Stimulated activated CD4-positive, alpha-beta T cell treated with anti-CD3 and anti-CD28 coated beads, Interleukin-4, amount 100 ng/mL, for 4 hours (primary cell): ENCODE results near the gene DACT3.
A peak's percentile ranks its signal among the peaks of the same experiment; 100 is the strongest.

ENCODE experiments used
- DNase-seq, 2 experiments: peaks; one replicate each; pipeline ENCODE4 v3.0.0-alpha.2; 2020

DACT3 gene, protein sequence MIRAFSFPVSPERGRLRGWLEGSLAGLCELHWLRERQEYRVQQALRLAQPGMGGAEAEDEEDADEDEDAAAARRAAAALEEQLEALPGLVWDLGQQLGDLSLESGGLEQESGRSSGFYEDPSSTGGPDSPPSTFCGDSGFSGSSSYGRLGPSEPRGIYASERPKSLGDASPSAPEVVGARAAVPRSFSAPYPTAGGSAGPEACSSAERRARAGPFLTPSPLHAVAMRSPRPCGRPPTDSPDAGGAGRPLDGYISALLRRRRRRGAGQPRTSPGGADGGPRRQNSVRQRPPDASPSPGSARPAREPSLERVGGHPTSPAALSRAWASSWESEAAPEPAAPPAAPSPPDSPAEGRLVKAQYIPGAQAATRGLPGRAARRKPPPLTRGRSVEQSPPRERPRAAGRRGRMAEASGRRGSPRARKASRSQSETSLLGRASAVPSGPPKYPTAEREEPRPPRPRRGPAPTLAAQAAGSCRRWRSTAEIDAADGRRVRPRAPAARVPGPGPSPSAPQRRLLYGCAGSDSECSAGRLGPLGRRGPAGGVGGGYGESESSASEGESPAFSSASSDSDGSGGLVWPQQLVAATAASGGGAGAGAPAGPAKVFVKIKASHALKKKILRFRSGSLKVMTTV

DNA sequence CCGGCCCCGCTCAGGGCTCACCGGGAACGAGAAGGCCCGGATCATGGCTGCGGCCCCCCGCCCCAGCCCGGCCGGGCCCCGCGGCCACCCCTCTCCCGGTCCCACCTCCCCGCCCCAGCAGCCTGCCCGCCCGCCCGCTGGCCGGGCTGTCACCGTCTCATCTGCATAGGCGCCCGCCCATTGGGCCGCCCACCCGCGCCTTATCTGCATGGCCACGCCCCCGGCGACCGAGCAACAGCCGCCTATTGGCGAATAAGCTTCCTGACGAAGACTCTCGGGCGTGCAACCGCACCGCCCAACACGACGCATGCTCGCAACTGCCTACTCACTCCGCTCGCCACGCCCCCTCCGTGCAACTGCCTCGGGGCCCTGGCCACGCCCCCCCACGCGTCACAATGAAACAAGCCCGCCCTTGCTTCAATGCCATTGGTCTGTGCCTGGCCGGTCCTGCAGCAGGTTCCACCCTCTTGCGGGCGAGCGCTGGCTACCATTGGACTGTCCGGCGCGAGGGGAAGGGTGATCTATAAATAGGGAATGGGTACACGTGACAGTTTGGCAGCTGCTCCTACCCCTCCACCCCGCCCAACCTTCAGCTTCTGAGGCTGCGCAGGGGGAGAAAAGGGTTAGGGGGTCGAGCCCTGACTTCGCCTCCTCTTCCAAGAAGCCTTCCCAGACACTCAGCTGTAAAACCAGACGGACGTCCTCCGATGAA is at the start of gene DACT3:
DACT3 (minus strand) TSS at position 163 of the 712 bp plus-strand sequence; CDS start at position 45, 118 bp downstream.
- DNase-seq, result peak; percentile 100

DNA sequence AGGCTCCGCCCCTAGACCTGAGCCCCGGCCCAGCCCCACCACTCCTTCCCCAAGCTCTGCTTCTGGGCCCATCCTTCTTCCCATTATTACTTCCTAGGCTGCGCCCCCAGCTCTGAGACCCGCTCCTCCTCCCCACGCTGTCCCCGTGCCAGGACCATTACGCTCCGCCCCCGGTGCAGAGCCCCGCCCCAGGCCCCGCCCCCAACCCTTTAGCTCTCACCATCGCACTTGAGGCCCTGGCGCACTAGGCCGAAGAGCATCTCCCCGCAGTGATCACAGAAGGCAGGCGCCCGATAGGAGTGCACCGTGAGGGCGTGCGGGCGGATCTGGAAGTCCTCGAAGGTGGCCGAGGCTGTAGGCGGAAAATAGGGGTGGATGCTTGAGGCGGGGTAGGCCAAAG is 49.7 kb upstream of the DACT3 start:
- peak in 1 of 2 experiments; percentile 28 for DNase-seq

DNA sequence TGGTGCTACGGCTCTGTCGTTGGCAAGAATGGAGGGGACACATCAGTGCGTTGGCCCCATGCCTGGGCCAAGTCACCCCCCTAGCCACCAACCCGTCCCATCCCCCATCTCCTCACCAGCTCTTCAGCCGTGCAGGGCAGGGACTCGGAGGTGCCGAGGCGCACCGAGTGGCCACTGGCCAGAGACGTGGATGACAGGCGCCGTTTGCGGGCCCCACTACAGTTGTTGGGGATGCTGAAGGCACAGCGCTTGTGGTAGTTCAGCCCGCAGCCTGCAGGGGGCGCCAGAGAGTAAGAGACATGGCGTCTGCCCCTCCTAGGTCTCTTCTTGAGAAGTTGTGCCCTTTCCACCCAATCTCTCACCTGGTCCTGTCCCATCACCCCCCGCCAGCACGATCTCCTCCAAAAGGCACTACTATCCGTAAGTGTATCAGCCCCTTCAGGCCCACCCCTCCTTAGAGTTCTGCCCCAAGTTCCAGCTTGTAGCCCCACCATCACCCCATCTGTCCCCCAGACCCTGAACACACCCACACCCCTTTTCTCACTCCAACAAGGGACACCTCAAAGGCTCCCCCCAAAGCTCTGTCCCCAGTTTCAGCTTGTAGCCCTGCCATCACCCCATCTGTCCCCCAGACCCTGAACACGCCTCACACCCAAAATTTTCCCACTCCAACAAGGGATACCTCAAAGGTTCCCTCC is 43.5 kb upstream of the DACT3 start:
- peak; percentile 75 to 92 for DNase-seq

DNA sequence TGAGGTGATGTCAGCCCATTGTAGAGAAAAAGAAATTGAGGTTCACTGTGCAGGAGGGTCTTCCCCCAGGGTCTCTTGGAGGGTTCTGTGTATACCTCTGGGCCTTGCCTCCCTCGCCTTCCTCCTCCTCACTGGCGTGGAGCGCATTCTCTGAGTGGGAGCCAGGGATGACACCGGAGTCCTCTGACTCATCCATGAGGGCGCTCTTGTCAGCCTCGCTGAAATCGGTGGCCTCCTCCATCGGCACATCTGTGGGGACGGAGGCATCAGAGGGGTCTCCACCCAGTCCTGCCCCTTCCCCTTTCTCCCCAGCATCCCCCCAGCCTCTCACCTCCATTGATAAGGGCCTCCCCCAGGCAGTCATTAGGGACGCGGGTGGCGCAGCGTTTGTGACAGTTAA is 39.7 kb upstream of the DACT3 start:
- no peak for DNase-seq

DNA sequence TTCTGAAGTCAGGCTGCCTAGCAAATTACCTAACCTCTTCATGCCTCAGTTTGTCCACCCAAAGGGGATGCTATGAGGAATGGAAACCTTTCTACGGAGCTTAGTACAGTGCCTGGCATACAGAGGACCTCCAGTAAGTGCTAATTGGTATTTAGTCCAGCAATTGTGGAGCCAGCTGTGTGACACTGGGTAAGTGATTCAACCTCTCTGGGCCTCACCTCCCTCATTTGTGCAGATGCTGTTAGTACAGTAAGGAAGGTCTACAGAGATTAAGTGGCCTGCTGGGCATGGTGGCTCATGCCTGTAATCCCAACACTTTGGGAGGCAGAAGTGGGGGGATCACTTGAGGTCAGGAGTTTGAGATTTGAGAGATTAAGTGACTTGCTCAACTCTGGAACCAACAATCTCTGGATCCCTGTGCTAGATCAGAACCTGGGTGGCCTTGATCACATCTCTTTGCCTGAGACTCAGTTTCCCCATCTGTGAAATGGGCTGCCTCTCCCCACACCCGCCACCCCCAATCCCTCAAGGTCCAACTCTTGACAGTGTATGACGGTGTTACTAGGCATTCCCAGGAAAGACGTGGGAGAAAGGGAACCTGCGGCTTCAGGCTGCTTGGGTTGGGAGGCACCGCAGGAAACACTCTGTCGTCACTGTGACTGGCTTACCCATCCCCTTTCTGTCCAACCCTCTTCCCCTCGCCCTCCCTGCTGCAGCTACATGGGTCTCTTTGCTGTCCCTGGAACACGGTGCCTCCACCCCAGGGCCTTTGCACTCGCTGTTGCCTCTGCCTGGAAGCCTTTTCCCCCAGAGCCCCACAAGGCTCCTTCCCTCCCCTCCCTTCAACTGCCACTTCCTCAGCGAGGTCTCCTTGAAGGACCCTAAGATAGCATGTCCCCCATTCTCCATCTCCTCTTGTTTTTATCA is 37.7 kb upstream of the DACT3 start:
- DNase-seq, result no peak

DNA sequence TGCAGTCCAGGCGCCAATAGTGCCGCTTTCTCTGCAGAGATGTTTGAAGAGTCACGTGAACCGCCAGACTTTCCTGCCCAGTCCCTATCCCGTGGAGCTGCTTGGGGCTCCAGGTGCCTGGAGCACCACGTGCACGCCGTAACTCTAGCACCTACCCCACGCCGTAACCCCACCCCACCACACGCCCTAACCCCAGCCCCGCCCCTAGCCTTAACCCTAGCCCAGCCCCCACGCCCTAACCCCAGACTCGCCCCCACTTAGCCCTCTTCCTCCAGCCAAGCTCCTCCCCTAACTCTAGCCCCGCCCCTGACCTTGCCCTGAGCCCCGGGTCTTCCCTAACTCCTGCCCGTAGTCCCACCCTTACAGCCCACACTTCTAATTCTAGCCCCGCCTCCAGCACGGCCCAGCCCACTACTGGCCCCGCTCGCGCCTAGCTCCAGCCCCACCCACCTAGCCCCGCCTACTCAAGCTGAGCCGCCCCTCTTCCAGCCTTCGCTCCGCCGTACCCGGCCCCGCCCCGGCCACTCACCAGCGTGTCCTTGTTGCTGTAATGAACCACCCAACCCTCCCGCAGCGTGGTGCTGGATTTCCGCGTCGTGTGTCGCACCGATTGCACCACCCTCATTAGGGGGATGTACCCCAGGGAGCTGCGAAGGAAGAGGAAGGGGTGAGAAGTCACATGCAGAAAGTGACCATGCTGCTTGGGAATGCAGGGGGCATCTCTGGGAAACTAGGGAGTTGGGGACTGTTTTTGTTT is 36.4 kb upstream of the DACT3 start:
- DNase-seq, result no peak

DNA sequence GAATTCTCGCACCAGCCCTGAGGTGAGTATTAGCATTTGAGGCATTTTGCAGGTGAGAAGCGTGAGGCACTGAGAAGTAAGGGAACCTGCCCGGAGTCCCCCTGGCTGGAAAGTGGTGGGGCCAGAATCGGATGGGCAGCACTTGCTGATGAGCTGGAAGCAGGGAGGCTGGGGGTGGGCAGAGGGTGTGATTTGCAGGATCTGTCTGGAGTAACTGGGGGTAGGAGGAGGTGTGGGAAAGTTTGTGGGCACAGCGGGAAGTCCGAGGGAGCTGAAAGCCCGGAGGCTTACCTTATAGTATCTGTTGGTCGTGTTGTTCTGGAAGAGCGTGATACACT is 35.9 kb upstream of the DACT3 start:
- no peak for DNase-seq

DNA sequence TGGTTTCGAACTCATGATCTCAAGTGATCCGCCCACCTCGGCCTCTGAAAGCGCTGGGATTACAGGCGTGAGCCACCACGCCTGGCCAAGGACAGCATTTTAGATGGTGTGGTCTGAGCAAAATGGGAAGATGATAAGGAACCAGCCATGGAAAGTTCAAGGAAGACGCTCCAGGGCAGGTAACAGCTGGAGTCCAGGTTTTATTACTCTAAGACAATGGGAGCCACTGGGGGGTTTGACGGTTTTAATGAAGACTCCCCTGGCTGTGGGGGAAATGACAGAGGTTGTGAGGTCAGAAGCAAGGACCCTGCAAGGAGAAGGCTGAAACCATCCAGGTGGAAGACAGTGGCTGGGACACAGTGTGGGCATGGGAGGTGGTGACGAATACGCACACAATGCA is 35.1 kb upstream of the DACT3 start:
- DNase-seq, result no peak

DNA sequence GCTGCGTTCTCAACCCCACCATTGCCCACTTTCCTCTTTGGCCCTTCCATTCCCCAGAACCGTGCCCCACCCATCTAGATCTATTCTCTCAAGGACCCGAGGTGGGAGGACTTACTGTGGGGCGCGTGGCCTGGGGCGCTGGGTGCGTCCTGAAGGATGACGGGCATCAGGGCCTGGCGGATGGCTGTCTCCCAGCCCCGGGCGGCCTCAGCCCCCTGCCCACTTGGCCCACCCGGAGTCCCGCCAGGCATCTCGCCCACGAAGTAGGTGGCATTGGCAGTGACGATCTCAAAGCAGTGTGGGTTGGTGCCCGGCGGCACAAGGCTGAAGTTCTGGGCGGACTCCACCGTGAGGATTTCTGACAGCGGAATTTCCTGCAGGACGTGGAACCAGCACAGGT is 32.8 kb upstream of the DACT3 start:
- no peak for DNase-seq

DNA sequence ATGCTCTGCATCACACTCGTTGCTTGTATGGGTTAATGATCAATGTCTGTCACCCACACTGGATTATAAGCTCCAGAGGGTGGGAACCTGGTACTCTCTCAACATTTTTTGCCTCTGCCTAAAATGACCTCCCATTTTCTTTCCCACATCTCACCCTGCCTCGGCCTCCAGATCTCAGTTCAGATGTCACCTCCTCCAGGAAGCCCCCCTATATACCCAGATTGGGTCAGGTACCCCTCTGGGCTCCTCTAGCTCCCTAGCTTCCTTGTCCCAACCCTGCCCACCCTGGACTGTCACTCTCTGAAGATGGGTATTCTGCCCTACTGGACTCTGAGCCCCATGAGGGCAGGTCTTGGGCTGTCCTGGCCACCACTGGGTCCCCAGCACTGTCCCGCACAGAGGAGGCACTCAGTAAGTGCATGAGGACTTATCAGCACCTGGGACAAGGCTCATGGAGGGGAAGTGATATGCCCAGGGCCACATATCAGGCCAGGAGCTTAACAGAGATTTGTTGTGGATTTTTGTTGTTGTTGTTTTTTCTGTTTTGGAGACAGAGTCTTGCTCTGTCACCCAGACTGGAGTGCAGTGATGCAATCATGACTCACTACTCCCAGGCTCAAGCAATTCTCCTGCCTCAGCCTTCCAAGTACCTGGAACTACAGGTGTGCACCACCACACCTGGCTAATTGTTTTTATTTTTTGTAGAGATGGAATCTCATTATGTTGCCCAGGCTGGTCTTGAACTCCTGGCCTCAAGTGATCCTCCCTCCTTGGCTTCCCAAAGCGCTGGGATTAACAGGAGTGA is 32.1 kb upstream of the DACT3 start:
- no peak for DNase-seq

DNA sequence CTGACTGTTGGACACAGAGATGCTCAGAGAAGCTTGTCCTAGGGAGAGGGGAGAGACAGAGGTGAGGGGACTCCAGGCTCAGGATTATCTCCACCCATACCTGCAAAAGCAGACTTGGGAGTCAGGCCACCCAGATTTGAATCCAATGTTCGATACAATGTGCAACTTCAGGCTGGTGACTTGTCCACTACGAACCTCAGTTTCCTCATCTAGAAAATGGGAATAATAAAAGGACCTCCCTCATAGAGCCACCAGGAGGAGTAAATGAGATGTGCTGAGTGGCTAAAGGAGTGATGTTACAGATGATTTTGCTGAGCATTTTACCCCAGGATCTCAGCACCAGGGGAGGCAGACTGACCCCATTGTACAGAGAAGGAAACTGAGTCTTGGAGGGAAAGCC is 31.0 kb upstream of the DACT3 start:
- DNase-seq, result no peak

DNA sequence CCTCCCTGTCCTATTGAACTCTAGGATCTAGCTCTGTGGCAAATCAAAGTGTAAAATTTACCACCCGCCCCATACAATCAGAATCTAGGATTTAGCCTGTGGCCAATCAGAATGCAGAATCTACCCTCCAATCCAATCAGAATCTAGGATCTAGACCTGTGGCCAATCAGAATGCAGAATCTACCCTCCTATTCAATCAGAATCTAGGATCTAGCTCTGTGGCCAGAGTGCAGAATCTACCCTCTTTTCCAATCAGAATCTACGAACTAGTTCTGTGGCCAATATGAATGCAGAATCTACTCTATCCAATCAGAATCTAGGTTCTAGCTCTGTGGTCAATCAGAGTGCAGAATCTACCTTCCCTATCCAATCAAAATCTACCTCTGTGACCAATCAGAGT is 30.1 kb upstream of the DACT3 start:
- DNase-seq, result no peak

DNA sequence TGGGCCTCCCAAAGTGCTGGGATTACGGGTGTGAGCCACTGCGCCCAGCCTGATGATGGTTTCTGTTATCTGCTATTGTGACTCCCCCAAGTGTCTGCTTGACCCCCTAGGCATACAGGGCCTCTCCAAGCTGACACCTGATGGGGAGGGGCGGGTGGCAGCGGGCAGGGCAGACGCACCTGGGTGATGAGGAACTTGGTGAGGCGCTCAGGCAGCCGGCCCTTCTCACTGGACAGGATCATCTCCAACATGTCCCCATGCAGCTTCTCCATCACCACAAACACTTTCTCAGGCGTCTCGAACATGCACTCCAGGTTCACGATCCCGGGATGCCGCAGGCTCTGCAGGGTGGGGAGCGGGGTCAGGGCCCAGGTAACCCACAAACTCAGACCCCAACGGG is 28.4 kb upstream of the DACT3 start:
- no peak for DNase-seq

DNA sequence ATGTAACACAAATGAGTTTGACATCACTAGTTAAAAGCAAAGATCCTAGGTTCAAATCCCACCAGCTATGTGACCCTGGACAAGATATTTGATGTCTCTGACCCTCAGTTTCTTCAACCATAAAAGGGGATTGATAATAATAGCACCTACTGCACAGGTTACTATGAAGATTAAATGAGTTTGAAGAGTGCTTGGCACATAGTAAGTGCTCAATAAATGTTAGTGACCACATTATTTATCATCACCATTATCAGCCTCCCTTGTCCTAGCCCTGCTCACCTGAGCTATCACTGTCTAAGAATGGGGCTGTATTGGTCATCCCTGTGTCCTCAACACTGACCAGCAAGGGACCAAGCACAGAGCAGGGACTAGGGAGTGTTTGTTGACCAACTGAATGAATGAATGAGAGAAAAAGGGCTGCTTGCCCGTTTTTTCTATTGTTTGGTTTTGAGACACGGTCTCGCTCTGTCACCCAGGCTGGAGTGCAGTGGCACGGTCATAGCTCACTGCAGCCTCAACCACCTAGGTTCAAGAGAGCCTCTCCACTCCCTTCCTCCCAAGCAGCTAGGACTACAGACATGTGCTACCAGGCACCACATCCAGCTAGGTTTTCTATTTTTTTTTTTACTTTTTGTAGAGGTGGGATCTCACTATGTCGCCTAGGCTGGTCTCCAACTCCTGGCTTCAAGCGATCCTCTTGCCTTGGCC is 26.6 kb upstream of the DACT3 start:
- DNase-seq, result no peak

DNA sequence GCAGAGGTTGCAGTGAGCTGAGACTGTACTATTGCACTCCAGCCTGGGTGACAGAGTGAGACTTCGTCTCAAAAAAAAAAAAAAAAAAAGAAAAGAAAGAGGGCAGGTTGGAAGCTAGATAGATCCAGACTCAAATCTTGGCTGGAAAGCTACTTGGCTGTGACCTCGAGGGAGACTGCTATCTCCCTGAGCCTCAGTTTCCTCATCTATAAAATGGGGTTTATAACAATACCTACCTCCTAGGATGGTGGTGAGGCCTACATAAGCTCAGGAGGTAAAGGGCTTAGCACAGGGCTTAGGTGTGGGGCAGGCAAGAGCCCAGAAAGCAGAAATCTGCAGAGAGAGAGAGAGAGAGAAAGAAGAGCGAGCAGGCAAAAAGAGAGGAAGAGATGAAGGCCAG is 24.2 kb upstream of the DACT3 start:
- no peak for DNase-seq

DNA sequence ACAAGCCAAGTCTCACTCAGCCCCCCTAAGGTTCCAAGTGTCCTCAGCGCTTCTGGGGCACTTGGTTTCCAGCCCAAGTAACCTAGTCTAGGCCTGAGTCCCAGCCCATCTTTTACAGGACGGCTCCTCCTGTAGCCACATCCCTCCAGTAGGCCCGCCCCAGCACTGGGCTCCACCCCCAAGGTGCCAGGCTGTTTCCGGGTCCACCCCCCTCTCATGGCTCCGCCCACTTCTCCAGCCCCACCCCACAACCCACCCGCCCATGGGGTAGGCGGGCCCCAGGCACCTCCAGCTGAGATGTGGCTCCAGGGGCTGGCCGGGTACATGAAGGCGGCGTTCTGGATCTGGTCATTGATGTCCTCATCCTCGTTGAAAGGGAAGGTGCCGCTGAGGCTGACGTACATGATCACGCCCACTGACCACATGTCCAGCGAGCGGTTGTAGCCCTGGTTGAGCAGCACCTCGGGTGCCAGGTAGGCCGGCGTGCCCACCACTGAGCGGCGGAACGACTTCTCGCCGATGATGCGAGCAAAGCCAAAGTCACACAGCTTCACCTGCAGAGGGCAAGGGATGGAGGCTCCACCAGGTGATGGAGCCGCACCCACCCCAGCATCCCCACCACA is 17.2 kb upstream of the DACT3 start:
- DNase-seq, result peak; percentile 50 to 51

DNA sequence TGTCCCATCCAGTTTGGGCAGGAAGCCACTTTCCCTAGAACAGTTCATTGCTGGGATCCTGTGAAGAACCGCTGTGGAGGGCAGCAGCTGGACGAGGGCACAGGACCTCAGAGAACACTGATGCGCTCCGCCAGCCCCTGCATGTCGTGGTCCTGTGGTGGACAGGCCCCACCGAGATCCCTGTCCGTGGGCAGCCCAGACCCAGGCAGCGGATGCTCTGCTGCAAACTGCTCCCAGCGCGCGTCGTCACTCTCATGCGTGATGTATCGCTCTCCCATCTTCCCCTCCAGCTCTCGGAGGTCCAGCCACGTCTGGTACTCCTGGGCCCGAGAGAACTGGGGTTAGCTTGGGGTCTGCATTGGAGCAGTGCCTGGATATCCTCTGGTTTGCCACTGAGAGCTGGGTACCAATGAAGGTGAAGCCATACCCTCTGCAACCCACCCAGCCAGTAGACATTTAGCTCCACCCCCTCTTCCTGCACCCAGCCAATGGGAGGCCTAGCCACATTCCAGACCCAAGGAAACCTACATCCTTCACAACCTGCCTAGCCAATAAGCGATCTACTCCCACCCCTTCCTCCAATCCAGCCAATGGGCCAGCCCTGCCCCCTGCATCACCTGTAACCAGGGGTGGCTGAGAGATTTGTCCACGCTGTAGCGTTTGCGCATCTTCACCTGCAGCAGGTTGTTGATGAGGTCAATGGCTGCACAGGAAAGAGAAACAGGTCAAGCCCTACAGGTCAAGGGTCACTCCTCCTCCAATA is 13.6 kb upstream of the DACT3 start:
- no peak for DNase-seq

DNA sequence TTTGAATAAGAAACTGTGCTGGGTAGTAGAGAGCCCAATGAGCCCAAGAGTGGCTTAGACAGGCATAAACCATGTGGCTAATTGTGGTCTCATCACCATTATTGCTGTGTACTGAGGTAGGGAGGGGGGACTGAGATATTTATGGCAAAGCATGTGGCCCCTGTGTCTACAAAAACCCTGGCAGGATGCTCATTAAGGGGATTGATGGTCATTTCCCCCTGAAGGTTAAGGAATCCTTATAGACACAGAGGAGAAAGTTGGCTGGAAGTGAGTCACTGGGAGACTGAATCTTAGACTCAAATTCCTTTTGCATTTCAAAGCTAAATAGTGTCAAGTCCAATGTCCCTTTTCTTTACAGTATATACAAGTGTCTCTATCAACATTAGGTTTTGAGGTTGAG is 9.8 kb upstream of the DACT3 start:
- no peak for DNase-seq

DNA sequence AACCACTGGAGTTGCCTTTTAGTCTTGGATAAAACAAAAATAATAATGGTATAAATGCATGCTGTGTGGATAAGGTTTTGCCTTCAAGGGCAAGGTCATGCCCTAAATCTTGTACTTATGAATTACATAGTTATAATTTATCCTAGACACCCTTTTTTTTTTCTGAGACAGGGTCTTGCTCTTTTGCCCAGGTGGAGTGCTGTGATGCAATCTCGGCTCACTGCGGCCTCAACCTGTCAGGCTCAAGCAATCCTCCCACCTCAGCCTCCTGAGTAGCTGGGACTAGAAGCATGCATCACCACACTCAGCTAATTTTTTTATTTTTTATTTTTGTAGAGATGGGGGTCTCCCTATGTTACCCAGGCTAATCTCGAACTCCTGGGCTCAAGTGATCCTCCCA is 7.7 kb upstream of the DACT3 start:
- DNase-seq, result no peak
